Astrocyte of the cerebellum (primary cell): ENCODE data around the gene NPTN.

Source experiments
- DNase-seq: peaks from one replicate; pipeline ENCODE4 v3.0.0-alpha.2; 2011; ENCODE audit warnings: low read depth
- H3K4me3 ChIP-seq: 2 replicates; pipeline ENCODE4 v1.5.1; 2011; ENCODE audit warnings: mild to moderate bottlenecking, low read depth, low read length, moderate library complexity
- in situ Hi-C: cut with HindIII; loops from 2 replicates; pipeline ENCODE4 v1.10.0; 2017; ENCODE audit warnings: low sequenced_read_pairs
- TF ChIP-seq, protein P1 (sequence below): IDR thresholded peaks from 2 replicates; pipeline ENCODE4 v1.5.1; 2012; ENCODE audit warnings: low read length, low read depth, moderate library complexity, mild to moderate bottlenecking; ENCODE audit errors: missing control alignments

Gene NPTN

DNA sequence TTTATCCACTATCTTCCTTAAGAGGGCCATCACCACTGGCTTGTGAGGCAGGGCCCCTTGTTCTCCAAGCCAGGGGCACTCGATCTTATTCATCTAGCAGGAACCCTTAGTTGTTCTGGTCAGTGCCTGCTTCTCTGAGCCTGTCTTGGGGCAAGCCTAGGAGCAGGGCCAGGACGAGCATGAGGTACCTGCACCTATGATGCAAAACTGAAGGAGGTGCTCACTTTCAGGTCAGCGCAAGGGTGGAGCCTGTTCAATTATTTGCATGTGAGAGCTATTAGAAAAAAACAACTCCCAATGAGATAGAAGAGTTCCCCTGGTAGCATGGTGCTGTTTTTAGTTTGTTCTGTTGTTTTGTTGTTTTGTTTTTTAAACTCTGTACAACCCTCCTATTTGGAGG, 46.0 kb upstream of the NPTN start:
- TF ChIP-seq, protein P1, sequence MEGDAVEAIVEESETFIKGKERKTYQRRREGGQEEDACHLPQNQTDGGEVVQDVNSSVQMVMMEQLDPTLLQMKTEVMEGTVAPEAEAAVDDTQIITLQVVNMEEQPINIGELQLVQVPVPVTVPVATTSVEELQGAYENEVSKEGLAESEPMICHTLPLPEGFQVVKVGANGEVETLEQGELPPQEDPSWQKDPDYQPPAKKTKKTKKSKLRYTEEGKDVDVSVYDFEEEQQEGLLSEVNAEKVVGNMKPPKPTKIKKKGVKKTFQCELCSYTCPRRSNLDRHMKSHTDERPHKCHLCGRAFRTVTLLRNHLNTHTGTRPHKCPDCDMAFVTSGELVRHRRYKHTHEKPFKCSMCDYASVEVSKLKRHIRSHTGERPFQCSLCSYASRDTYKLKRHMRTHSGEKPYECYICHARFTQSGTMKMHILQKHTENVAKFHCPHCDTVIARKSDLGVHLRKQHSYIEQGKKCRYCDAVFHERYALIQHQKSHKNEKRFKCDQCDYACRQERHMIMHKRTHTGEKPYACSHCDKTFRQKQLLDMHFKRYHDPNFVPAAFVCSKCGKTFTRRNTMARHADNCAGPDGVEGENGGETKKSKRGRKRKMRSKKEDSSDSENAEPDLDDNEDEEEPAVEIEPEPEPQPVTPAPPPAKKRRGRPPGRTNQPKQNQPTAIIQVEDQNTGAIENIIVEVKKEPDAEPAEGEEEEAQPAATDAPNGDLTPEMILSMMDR, result no peak
- no peak overlapping the region for H3K4me3 ChIP-seq
- in situ Hi-C loops, result no loop called here
- no peak for DNase-seq

DNA sequence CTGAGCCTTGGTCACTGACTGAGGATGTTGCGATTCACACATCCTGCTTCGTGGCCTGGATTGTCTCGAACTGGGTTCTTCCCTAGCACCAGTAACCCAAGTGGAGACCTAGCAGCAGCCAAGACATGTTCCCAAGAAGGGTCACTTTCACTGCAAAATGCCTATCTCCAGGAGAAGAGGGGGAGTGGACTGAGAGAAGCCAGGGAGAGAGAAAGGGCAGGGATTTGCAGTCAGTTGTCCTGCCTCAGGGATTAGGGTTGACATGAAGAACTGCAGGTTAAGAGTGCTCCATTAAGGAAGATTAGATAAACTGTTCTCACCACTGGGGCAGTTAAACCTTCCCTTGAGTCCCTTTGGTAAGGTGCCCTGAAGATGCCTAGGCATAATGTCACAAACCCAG, 45.3 kb upstream of the NPTN start:
- H3K4me3 ChIP-seq, result no peak overlapping the region
- in situ Hi-C loops, result no loop called here
- DNase-seq, result no peak
- TF ChIP-seq, protein P1, result no peak

DNA sequence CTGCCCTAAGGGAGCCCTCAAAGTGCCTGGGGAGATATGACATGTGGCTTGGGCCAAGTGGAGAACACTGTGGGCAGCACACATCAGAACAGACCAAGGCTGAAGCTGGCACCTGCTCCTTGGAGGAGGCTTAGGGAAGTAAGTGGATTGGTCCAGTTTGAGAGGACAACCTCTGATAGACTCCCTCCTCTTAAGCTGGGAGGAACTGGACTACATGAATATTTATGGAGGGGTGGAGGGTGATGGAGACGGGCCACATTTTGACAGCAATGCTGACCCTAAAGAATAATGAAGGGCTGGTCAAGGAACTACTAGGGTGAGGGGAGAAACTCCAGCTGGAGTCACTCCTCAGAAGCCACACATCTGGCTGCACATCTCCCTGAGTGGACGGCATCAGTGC, 44.5 kb upstream of the NPTN start:
- TF ChIP-seq, protein P1, result no peak
- no peak for DNase-seq
- H3K4me3 ChIP-seq, result no peak overlapping the region
- in situ Hi-C loops, result no loop called here

DNA sequence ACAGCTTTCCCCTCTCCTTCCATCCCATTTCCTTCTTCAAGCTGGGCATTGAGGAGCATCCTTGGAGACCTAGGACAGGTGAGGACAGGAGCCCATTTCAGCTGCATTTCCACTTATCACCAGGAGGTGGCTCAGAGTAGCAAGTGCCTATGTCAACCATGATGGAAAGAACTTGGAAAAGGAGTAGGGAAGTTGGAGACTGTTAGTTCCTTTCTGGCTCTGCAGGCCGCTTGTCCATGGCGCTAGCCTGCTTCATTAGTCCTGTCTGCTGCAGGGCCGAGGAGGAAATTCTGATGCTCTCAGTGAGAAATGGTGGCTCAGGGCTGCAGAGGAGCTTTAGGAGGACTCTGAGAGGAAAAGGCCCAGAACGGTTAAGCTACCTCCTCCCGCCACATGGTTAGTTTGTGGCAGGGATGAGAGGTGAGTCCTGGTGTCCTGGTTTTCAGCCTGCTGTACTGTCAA, 44.0 kb upstream of the NPTN start:
- TF ChIP-seq, protein P1, result peak; percentile 92
- no peak overlapping the region for H3K4me3 ChIP-seq
- DNase-seq, result peak; percentile 70
- in situ Hi-C loops, result no loop called here

DNA sequence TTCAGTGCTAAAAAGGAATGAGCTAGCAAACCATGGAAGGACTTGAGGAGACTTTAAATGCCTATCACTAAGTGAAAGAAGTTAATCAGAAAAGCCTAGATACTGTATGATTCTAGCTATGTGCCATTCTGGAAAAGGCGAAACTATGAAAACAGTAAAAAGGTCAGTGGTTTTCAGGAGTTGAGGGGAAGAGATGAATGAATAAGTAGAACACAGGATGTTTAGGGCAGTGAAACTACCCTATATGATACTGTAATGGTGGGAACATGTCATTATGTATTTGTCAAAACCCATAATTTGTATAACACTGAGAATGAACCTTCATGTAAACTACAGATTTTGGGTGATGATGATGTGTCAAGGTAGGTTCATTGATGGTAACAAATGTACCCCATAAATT, 41.4 kb upstream of the NPTN start:
- in situ Hi-C loops, result no loop called here
- TF ChIP-seq, protein P1, result no peak
- DNase-seq, result no peak
- H3K4me3 ChIP-seq, result no peak overlapping the region

DNA sequence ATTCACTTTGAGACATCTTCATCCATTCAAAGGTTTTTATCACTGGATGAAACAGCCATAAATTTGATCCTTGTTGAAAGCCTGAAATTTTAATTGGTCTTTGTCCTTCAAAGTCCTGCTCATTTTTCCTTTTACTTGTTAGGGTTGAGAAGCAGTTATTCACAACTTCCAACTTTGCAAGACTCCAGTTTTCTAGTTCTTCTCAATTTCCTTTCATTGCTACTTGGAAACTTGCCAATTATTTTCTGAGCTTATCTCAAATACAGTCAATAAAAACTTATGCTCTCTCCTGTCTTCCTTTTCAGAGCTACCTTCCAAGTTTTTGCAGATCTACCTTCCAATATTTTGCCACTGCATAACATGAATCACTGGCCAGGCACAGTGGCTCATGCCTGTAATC, 27.3 kb upstream of the NPTN start:
- no peak overlapping the region for H3K4me3 ChIP-seq
- in situ Hi-C loops, result no loop called here
- TF ChIP-seq, protein P1, result no peak

DNA sequence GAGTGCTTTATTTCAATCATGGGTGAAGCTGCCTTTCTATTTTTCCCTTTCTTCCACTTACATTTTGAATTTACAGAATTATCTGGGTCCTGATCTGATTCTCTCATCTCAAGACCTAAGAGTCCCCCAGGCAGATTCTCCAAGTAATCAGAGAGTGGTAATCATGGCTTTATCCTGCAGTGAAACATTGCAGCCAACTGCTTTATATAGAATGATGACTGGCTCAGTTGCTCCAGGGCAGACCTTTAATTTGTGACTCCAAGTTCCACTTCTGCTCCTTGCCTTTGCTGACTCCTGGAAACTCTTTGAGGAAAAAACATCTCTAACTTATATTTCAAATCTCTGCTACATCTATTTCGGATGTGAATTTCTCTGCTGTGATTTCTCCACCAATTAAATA, 25.5 kb upstream of the NPTN start:
- TF ChIP-seq, protein P1, result no peak
- no peak for DNase-seq
- in situ Hi-C loops, result no loop called here
- H3K4me3 ChIP-seq, result no peak overlapping the region

More for the DNA sequence above, 27.3 kb upstream of the NPTN start:
- DNase-seq, result no peak
